GM18508 (cell line): ENCODE data around the gene SBF2.
"Not testable (repeated sequence)": the region's sequence is repeated elsewhere in the genome, so short reads cannot be mapped to it uniquely, and the experiment has no call there.

Source experiments
- ATAC-seq: cut with Tn5 transposase; IDR thresholded peaks from one replicate; pipeline ENCODE4 v1.9.1; 2021; ENCODE audit warnings: moderate number of reproducible peaks; ENCODE audit not compliant: insufficient read depth, unreplicated experiment

SBF2 gene

GRCh38 chr11:10030122-10030490 is 263.9 kb downstream of the SBF2 start:
- ATAC-seq: no peak

GRCh38 chr11:10029386-10030121 is 264.5 kb downstream of the SBF2 start:
- no peak for ATAC-seq

- no peak for ATAC-seq
These were observed 267.5 kb downstream of the SBF2 start for GRCh38 chr11:10026514-10026913.

GRCh38 chr11:10023212-10023611 is 270.8 kb downstream of the SBF2 start:
- no peak for ATAC-seq

GRCh38 chr11:10022764-10023163 is 271.3 kb downstream of the SBF2 start:
- ATAC-seq: no peak

- no peak for ATAC-seq
These were observed 272.5 kb downstream of the SBF2 start for GRCh38 chr11:10021563-10021962.

GRCh38 chr11:10019906-10020682 is 273.9 kb downstream of the SBF2 start:
- no peak for ATAC-seq

GRCh38 chr11:10017911-10018310 is 276.1 kb downstream of the SBF2 start:
- no peak for ATAC-seq

GRCh38 chr11:10017050-10017449 is 277.0 kb downstream of the SBF2 start:
- no peak for ATAC-seq

GRCh38 chr11:10012068-10012467 is 282.0 kb downstream of the SBF2 start:
- no peak for ATAC-seq

- no peak for ATAC-seq
These were observed 288.0 kb downstream of the SBF2 start for GRCh38 chr11:10005955-10006525.

- ATAC-seq: no peak
These were observed 289.4 kb downstream of the SBF2 start for GRCh38 chr11:10004526-10005113.

- ATAC-seq: no peak
These were observed 291.8 kb downstream of the SBF2 start for GRCh38 chr11:10002221-10002620.

- ATAC-seq: no peak
These were observed 301.7 kb downstream of the SBF2 start for GRCh38 chr11:9992306-9992705.

GRCh38 chr11:9990221-9990973 is 303.6 kb downstream of the SBF2 start:
- ATAC-seq: no peak

GRCh38 chr11:9987303-9987702 is 306.7 kb downstream of the SBF2 start:
- not testable (repeated sequence) for ATAC-seq

- ATAC-seq: no peak
These were observed 311.0 kb downstream of the SBF2 start for GRCh38 chr11:9982796-9983579.

- no peak for ATAC-seq
These were observed 311.8 kb downstream of the SBF2 start for GRCh38 chr11:9982127-9982795.

GRCh38 chr11:9980931-9981330 is 313.1 kb downstream of the SBF2 start:
- ATAC-seq: no peak
